ENCODE measurements around the gene CEP350.
"Not testable (repeated sequence)": the region's sequence is repeated elsewhere in the genome, so short reads cannot be mapped to it uniquely, and the experiment has no call there.

CEP350 gene

GRCh38 chr1:179984942-179985341 lies 30.3 kb downstream of the CEP350 start:
- DNase-seq: no peak

GRCh38 chr1:179990847-179991246 lies 36.2 kb downstream of the CEP350 start:
- no peak for DNase-seq

GRCh38 chr1:179995576-179995975 lies 41.0 kb downstream of the CEP350 start:
- peak; percentile 14 for DNase-seq

- DNase-seq: no peak
Observed at GRCh38 chr1:179996099-179996498, 41.5 kb downstream of the CEP350 start.

GRCh38 chr1:180000575-180000974 lies 46.0 kb downstream of the CEP350 start:
- no peak for DNase-seq

- DNase-seq: peak; percentile 20
Observed at GRCh38 chr1:180002437-180002836, 47.8 kb downstream of the CEP350 start.

- no peak for DNase-seq
Observed at GRCh38 chr1:180003026-180003695, 48.6 kb downstream of the CEP350 start.

GRCh38 chr1:180006762-180007161 lies 52.2 kb downstream of the CEP350 start:
- not testable (repeated sequence) for DNase-seq

- DNase-seq: no peak
Observed at GRCh38 chr1:180020017-180020416, 65.4 kb downstream of the CEP350 start.

GRCh38 chr1:180026556-180026955 lies 71.9 kb downstream of the CEP350 start:
- DNase-seq: no peak

- DNase-seq: peak; percentile 84
Observed at GRCh38 chr1:180027949-180028445, 73.4 kb downstream of the CEP350 start.

- DNase-seq: no peak
Observed at GRCh38 chr1:180028864-180029263, 74.3 kb downstream of the CEP350 start.

GRCh38 chr1:180029524-180030135 lies 75.0 kb downstream of the CEP350 start:
- no peak for DNase-seq

GRCh38 chr1:180031664-180032063 lies 77.1 kb downstream of the CEP350 start:
- no peak for DNase-seq

- DNase-seq: no peak
Observed at GRCh38 chr1:180033390-180033789, 78.8 kb downstream of the CEP350 start.

GRCh38 chr1:180040034-180040433 lies 85.4 kb downstream of the CEP350 start:
- peak; percentile 39 for DNase-seq

- no peak for DNase-seq
Observed at GRCh38 chr1:180041582-180041981, 87.0 kb downstream of the CEP350 start.

GRCh38 chr1:180042988-180043622 lies 88.5 kb downstream of the CEP350 start:
- DNase-seq: peak; percentile 26

- DNase-seq: no peak
Observed at GRCh38 chr1:180043785-180044184, 89.2 kb downstream of the CEP350 start.

- DNase-seq: no peak
Observed at GRCh38 chr1:180046674-180047073, 92.1 kb downstream of the CEP350 start.

GRCh38 chr1:180053594-180054567 lies 99.3 kb downstream of the CEP350 start:
- DNase-seq: no peak

- peak; percentile 13 for DNase-seq
Observed at GRCh38 chr1:180057883-180058396, 103.3 kb downstream of the CEP350 start.

All from fibroblast of skin of abdomen (primary cell).